BJ (cell line): Measurements from ENCODE around the gene PAFAH1B1. TPM values are rescaled to one million over a fixed set of nuclear protein-coding genes. Genes with fewer than 3 reads are reported as not detected.

ENCODE experiments used
- CTCF ChIA-PET: fragments of 350-600 bp; formaldehyde crosslinking; extraction: SDS; loops from one replicate; lab custom pipeline; 2021; ENCODE audit warnings: antibody characterized with exemption, inconsistent platforms; lab: Yijun Ruan, JAX
- POLR2A ChIA-PET: fragments of 300-600 bp; sonication (Branson Sonifier 250); formaldehyde crosslinking; extraction: SDS; loops from one replicate; lab custom pipeline; 2021; ENCODE audit warnings: antibody characterized with exemption; lab: Charles Lee
- DNase-seq: peaks from one replicate; pipeline ENCODE4 v3.0.0-alpha.2; 2011; ENCODE audit warnings: low read depth
- H3K27me3 ChIP-seq: 2 replicates; pipeline ENCODE4 v1.6.0; 2011; ENCODE audit warnings: low read length; ENCODE audit not compliant: control insufficient read depth, insufficient read depth
- H3K36me3 ChIP-seq: 2 replicates; pipeline ENCODE4 v1.5.1; 2011; ENCODE audit warnings: low read length; ENCODE audit not compliant: control insufficient read depth, insufficient read depth
- H3K4me3 ChIP-seq: 2 replicates; pipeline ENCODE4 v1.5.1; 2011; ENCODE audit warnings: low read depth, mild to moderate bottlenecking, control low read depth, low read length
- polyA plus RNA-seq: library from polyadenylated mRNA; depleted of rRNA; stranded (reverse); fragments of >200 nt; gene quantifications from 2 replicates; pipeline ENCODE4 v1.2.3, GENCODE V29; 2011
- TF ChIP-seq, protein P1 (sequence below): IDR thresholded peaks from 2 replicates; pipeline ENCODE4 v1.5.1; 2011; ENCODE audit warnings: low read depth, mild to moderate bottlenecking, control low read depth, inconsistent platforms, low read length, moderate library complexity; ENCODE audit not compliant: insufficient read depth

The PAFAH1B1 gene
- polyA plus RNA-seq, 1 experiment: 66.2 TPM

GRCh38 chr17:2685696-2686095, 92.2 kb downstream of the PAFAH1B1 start:
- Histone ChIP-seq H3K27me3 (no peaks in the 10 kb centered on the region), H3K4me3 (no peak overlapping the region), H3K36me3 (peaks cover 16% of the 10 kb centered on the region)
- CTCF ChIA-PET: interaction anchor here (2.3 kb wide), 1 partner anchor 11 kb away, joined by 11 read pairs; no protein-coding TSS in a partner anchor
- POLR2A ChIA-PET: no interaction called here
- TF ChIP-seq, protein P1, sequence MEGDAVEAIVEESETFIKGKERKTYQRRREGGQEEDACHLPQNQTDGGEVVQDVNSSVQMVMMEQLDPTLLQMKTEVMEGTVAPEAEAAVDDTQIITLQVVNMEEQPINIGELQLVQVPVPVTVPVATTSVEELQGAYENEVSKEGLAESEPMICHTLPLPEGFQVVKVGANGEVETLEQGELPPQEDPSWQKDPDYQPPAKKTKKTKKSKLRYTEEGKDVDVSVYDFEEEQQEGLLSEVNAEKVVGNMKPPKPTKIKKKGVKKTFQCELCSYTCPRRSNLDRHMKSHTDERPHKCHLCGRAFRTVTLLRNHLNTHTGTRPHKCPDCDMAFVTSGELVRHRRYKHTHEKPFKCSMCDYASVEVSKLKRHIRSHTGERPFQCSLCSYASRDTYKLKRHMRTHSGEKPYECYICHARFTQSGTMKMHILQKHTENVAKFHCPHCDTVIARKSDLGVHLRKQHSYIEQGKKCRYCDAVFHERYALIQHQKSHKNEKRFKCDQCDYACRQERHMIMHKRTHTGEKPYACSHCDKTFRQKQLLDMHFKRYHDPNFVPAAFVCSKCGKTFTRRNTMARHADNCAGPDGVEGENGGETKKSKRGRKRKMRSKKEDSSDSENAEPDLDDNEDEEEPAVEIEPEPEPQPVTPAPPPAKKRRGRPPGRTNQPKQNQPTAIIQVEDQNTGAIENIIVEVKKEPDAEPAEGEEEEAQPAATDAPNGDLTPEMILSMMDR: no peak
- no peak for DNase-seq

DNA sequence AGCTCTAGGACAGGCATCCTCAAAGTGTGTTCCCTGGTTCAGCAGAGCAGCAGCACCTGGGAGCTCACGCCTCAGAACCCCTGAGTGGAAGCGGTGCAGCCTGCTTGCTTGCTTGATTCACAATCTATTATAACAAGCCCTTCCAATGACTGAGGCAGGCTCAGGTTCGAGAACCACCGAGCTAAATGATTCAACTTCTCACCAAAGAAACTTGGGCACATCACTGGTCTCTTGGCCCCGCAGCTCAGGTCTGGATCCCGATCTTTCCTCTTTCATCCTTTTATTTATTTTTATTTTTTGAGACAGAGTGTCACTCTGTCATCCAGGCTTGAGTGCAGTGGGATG, 93.6 kb downstream of the PAFAH1B1 start:
- H3K27me3 ChIP-seq: no peaks in the 10 kb centered on the region
- CTCF ChIA-PET: interaction anchor here (0.8 to 2.3 kb wide), 3 partner anchors 12 to 23 kb away, joined by 3 to 11 read pairs (median 3); no protein-coding TSS in a partner anchor
- peaks cover 15% of the 10 kb centered on the region for H3K36me3 ChIP-seq
- no peak for DNase-seq
- no peak overlapping the region for H3K4me3 ChIP-seq
- POLR2A ChIA-PET: no interaction called here
- TF ChIP-seq, protein P1: no peak

- DNase-seq: no peak
- TF ChIP-seq, protein P1: no peak
- H3K36me3 ChIP-seq: peaks cover 16% of the 10 kb centered on the region
- ChIA-PET CTCF (interaction anchor here (0.6 to 0.7 kb wide), 3 partner anchors 14 to 201 kb away, joined by 3 to 4 read pairs (median 3); no protein-coding TSS in a partner anchor), POLR2A (interaction anchor here (0.6 kb wide), 1 partner anchor 95 kb away, joined by 3 read pairs; the partner anchor contains the start of gene PAFAH1B1)
- no peaks in the 10 kb centered on the region for H3K27me3 ChIP-seq
- H3K4me3 ChIP-seq: no peak overlapping the region
Observed at GRCh38 chr17:2688351-2689342, 95.2 kb downstream of the PAFAH1B1 start.

DNA sequence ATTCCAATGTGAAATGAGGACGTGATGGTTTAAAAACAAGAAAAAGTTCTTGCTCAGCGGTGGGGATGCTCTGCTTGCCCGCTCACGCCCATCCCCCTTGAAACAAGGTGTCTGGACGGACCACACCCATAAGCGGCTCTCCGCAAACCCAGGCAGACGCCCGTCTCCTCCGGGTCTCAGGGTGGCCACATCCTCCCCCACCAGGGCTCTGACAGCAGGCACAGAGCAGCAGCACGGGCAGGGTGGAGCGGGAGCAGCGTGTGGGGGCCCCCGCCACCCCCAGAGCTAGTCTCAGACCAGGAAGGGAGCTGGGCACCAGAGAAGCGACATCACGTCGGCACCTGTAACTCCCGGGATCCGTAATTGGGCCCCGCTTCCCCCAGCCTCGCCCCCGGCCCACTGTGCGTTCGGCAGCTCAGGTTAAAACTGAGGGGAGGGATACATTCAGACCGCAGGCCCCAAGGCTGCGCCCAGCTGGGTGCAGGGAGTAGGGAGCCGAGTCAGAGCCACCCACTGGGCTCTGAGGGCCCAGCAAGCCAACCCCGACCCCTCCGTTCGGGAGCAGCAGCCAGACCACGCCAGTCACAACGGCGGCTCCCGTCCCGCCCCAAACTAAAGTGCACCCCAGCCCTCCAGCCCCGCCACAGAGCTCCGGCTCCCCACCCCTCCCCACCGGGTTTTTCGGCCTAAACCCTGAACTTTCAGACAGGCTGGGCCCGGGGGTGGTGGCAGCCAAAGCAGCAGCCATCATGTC, 96.1 kb downstream of the PAFAH1B1 start:
- ChIA-PET POLR2A (no interaction called here), CTCF (interaction anchor here (0.7 kb wide), 1 partner anchor 15 kb away, joined by 3 read pairs; no protein-coding TSS in a partner anchor)
- no peak overlapping the region for H3K4me3 ChIP-seq
- no peak for DNase-seq
- TF ChIP-seq, protein P1: no peak
- no peaks in the 10 kb centered on the region for H3K27me3 ChIP-seq
- H3K36me3 ChIP-seq: peaks cover 11% of the 10 kb centered on the region
